HG03175 (cell line): Measurements from ENCODE around the gene ATAD3A.
"Not testable (repeated sequence)": the region's sequence is repeated elsewhere in the genome, so short reads cannot be mapped to it uniquely, and the experiment has no call there.

ENCODE experiments used
- ATAC-seq: cut with Tn5 transposase; IDR thresholded peaks from one replicate; pipeline ENCODE4 v1.9.1; 2021; ENCODE audit warnings: mild to moderate bottlenecking, moderate library complexity; ENCODE audit not compliant: unreplicated experiment

Gene ATAD3A

DNA sequence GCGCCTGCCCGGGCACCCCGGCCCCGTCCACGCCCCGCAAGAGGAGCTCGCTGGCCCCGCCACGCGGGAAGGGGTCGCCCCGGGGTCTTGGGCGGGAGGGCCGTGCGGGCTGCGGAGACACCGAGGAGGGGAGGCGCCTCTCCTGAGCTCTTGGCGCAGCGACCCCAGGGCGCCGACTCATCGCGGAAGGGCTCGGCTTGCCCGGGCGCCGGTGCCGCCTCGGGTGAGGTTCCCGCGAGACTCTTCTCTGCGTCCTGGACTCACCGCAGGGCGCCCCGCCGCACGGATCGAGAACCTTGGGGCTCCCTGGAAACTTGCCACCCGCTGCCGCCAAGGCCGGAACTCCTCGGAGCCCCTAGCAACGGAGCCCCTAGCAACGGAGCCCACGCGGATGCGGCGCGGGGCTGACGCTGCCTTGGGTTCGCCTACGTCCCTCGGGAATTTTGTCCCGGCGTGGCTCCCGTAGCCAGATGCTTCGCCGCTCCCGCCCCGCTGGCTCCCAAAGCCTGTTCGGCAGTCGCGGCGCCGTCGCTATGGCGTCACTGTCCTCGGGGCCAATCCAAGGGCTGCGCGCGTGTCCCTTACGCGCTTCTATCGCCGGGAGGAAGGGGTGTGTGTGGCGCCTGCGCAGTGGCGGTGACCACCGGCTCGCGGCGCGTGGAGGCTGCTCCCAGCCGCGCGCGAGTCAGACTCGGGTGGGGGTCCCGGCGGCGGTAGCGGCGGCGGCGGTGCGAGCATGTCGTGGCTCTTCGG, at the start of gene ATAD3A:
ATAD3A (plus strand) TSS at position 630 of the 753 bp plus-strand sequence; CDS start at position 737, 107 bp downstream.
- peak; percentile 87 for ATAC-seq

GRCh38 chr1:1462318-1462966, 49.5 kb upstream of the ATAD3A start:
- ATAC-seq, result peak; percentile 55

GRCh38 chr1:1463312-1463711, 48.6 kb upstream of the ATAD3A start:
- no peak for ATAC-seq

- not testable (repeated sequence) for ATAC-seq
Measured at GRCh38 chr1:1468196-1468985, 43.6 kb upstream of the ATAD3A start.

DNA sequence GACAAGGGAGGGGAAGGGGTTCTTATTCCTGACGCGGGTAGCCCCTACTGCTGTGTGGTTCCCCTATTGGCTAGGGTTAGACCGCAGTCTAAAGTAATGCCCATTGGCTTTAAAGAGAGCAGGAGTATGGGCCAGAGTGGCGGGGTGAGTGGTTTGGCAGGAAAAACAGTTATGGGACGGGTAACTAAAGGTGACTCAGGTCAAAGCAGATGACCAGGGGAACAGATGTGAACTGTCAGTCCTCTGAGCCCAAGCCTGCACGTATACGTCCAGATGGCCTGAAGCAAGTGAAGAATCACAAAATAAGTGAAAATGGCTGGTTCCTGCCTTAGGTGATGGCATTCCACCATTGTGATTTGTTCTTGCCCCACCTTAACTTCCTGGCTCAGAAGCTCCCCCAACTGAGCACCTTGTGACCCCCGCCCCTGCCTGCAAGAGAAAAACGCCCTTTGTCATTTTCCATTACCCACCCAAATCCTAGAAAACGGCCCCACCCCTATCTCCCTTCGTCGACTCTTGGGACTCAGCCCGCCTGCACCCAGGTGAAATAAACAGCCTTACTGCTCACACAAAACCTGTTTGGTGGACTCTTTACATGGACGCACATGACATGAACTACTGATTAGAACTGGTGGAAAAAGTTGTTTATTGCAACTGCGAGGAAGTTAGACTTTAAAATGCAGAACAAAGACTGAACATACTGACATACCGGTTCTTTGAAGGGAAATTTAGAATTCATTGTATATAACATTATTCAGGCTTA, 41.2 kb upstream of the ATAD3A start:
- no peak for ATAC-seq

- peak; percentile 89 for ATAC-seq
Measured at GRCh38 chr1:1471389-1472052, 40.4 kb upstream of the ATAD3A start, which contains the start of gene ATAD3B. ATAD3B (plus strand) TSS chr1:1471765; CDS start chr1:1471885, 120 bp downstream.

DNA sequence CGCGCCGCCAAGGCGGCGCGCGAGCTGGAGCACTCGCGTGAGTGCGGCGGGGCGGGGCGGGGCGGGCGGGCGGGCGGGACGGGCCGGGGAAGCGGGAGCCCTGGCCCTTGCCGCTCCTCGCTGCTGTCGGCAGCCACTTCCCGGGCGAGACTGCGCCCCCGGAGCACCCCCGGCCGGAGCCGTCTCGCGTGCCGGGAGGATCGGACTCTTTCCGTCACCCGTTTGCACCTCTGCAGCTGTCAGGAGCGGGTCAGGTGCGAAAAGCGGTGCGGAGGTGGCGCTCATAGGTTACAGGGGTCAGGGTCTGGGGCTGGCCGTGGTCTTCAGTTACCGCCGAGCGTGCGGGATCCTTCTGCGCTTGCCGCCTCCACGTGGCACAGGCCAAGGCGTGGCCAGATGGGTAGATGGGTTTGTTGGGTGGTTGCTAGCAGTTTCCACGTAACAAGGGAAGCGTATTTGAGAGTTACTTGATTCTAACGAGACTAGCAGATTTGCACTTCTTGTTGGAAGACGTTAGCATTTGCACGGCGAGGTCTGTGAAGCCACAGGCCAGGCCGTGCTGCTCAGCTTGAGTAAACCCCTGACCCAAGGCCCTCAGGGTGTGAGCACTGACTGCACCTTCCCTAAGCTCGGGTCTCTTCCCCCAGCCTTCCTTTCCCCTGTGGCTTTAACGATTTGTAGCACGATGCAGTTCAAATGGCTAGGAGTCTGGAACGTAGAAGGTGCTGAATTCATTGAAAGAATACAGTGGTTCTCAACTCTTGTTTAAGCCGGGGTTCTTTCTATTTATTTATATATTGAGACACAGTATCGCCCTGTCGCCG, 39.7 kb upstream of the ATAD3A start:
- ATAC-seq, result peak; percentile 34

- ATAC-seq, result not testable (repeated sequence)
Measured at GRCh38 chr1:1476011-1476410, 36.0 kb upstream of the ATAD3A start.

DNA sequence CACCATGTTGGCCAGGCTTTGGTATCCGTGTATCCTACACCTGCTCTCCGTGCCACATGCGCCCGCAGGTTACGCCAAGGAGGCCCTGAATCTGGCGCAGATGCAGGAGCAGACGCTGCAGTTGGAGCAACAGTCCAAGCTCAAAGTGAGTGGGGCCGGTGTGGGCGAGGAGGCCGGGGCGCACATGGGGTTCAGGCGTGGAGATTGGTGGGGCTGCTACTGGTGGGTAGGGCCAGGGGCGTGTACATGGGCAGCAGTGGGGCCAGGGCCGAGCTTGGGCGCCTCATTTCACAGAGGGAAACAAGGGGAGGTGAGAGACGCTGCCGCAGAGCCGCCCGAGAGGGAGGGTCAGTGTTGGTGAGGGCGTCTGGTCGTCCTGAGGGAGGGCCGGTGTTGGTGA, 34.8 kb upstream of the ATAD3A start:
- no peak for ATAC-seq

DNA sequence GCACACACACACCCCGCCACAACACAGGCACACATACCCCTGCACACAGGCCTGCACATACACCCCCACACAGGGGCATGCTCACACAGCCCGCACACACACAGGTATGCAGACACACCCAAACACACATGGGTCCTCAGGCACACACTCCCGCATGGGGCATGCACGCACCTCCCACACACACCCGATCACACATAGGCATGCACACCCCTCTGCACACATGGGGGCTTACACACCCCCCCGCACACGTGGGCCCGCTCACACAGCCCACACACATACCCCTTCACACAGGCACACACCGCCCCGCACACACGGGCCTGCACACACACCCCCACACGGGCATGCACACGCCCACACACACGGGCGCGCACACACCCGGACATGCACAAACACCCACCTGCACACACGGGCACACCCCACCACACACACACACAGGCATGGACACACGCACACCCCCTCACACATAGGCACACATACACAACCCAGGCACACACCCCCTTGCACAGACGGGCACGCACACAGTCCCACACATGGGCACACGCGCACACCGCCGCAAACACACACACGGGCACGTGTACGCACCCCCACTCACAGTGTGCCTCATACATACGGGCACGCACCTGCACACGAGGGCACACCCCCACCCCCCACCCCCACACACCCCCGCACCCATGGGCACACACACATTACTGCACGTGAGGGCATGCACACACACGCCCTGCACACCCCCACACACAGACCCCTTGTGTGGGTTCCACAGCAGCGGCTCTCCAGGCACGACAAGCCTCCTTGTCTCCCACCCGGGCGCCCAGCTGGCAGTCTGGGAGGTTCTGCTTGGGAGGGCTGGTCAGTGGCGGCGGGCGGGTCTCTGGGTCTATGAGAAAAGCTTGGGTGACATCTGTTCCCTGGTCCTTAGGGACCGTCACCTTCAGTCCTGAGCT, 32.1 kb upstream of the ATAD3A start:
- no peak for ATAC-seq

DNA sequence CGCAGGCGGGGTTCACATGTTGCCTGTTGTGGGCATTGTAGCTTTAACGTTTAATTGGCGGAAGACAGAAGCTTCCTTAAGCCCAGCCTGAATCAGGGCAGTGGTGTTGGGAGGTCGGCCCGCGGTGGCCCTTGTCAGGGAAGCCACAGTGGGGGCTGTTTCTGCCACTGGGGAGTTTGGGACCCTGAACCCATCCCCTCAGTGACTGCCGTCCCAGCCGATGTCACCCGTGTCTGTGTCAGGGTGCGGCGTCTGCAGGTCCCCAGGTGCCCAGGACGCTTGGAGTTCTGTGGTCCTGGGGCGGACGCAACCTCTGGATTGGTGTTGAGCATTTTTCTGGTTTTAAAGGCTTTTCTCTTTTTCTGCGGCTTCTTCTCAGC, 31.5 kb upstream of the ATAD3A start:
- ATAC-seq, result not testable (repeated sequence)

GRCh38 chr1:1481811-1482210, 30.2 kb upstream of the ATAD3A start:
- ATAC-seq, result not testable (repeated sequence)

- no peak for ATAC-seq
Measured at GRCh38 chr1:1482856-1483255, 29.1 kb upstream of the ATAD3A start.

GRCh38 chr1:1483714-1484113, 28.2 kb upstream of the ATAD3A start:
- ATAC-seq, result no peak

GRCh38 chr1:1484976-1485750, 26.8 kb upstream of the ATAD3A start:
- not testable (repeated sequence) for ATAC-seq

- ATAC-seq, result not testable (repeated sequence)
Measured at GRCh38 chr1:1485755-1486317, 26.1 kb upstream of the ATAD3A start.

- no peak for ATAC-seq
Measured at GRCh38 chr1:1487701-1488100, 24.3 kb upstream of the ATAD3A start.
